SK-N-SH treated with all-trans-retinoic acid at 6 μM for 48 hours (cell line): ENCODE measurements around the gene DDX54.

Source experiments
- ARNTL ChIP-seq: fragments of 450-650 bp; formaldehyde crosslinking; IDR thresholded peaks from 2 replicates; pipeline ENCODE4 v1.5.0; 2020; ENCODE audit warnings: low read depth, mild to moderate bottlenecking, moderate library complexity, borderline replicate concordance
- CSDC2 ChIP-seq: fragments of 250-450 bp; sonication (Bioruptor Pico); IDR thresholded peaks from 2 replicates; pipeline ENCODE4 v1.5.0; 2020; ENCODE audit warnings: mild to moderate bottlenecking, moderate library complexity
- ESRRG ChIP-seq: fragments of 250-450 bp; sonication (Bioruptor Pico); IDR thresholded peaks from 2 replicates; pipeline ENCODE4 v1.6.1; 2021; ENCODE audit warnings: mild to moderate bottlenecking
- GLIS3 ChIP-seq: fragments of 250-450 bp; sonication (Bioruptor Pico); IDR thresholded peaks from 2 replicates; pipeline ENCODE4 v1.5.0; 2020; ENCODE audit warnings: mild to moderate bottlenecking, moderate library complexity
- PPARA ChIP-seq: fragments of 250-450 bp; sonication (Bioruptor Pico); IDR thresholded peaks from 2 replicates; pipeline ENCODE4 v1.5.0; 2020; ENCODE audit warnings: mild to moderate bottlenecking, borderline replicate concordance
- RARB ChIP-seq: fragments of 250-450 bp; sonication (Bioruptor Pico); IDR thresholded peaks from 2 replicates; pipeline ENCODE4 v1.8.0; 2021; ENCODE audit warnings: mild to moderate bottlenecking, moderate library complexity
- SNAI2 ChIP-seq: fragments of 250-450 bp; sonication (Bioruptor Pico); IDR thresholded peaks from 2 replicates; pipeline ENCODE4 v1.5.0; 2020; ENCODE audit warnings: mild to moderate bottlenecking, moderate library complexity
- ZFP3 ChIP-seq: fragments of 250-450 bp; sonication (Bioruptor Pico); IDR thresholded peaks from 2 replicates; pipeline ENCODE4 v1.5.0; 2020; ENCODE audit warnings: mild to moderate bottlenecking, moderate library complexity
- ZFP30 ChIP-seq: fragments of 450-650 bp; formaldehyde crosslinking; IDR thresholded peaks from 2 replicates; pipeline ENCODE4 v1.5.0; 2022; ENCODE audit warnings: mild to moderate bottlenecking, moderate library complexity
- ZNF565 ChIP-seq: fragments of 450-650 bp; formaldehyde crosslinking; conservative IDR thresholded peaks from 2 replicates; pipeline ENCODE4 v1.5.0; 2020; ENCODE audit warnings: low read depth, mild to moderate bottlenecking, moderate library complexity
- ZNF70 ChIP-seq: fragments of 450-650 bp; formaldehyde crosslinking; IDR thresholded peaks from 2 replicates; pipeline ENCODE4 v1.5.0; 2020; ENCODE audit warnings: mild to moderate bottlenecking, moderate library complexity
- TF ChIP-seq, protein P1 (sequence below): fragments of 250-450 bp; sonication (Bioruptor Pico); IDR thresholded peaks from 2 replicates; pipeline ENCODE4 v1.5.1; 2020; ENCODE audit warnings: low read depth, mild to moderate bottlenecking, moderate library complexity
- TF ChIP-seq, protein P2 (sequence below): fragments of 250-450 bp; sonication (Bioruptor Pico); IDR thresholded peaks from 2 replicates; pipeline ENCODE4 v1.8.0; 2021; ENCODE audit warnings: low read depth, mild to moderate bottlenecking, moderate library complexity, borderline replicate concordance

DNA sequence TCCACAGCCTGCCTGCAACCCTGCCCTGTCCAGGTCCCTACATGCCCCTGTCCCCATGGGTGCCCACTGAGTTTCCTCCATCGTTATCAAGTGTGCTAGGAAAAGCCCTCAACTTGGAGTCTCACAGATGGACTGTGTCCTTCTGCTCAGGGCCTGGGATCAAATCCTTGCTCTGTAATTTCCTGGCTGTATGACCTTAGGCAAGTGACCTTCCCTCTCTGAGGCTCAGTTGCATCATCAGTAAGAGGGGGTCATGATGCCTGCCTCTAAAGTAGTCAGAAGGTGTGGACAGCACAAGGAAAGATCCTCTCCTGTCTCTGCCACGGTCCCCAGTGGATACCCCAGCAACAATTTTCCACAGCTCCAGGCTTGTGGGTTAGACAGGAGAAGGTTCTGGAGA, 71.9 kb downstream of the DDX54 start:
- TF ChIP-seq ZNF565 (CRISPR knock-in tag) (no peak), CSDC2 (CRISPR knock-in tag) (no peak), ZFP3 (CRISPR knock-in tag) (no peak), ZFP30 (CRISPR knock-in tag) (no peak), GLIS3 (no peak), RARB (CRISPR knock-in tag) (no peak), ESRRG (CRISPR knock-in tag) (no peak), SNAI2 (CRISPR knock-in tag) (no peak), PPARA (CRISPR knock-in tag) (no peak), ARNTL (CRISPR knock-in tag) (no peak), ZNF70 (CRISPR knock-in tag) (no peak)
- TF ChIP-seq, protein P1, sequence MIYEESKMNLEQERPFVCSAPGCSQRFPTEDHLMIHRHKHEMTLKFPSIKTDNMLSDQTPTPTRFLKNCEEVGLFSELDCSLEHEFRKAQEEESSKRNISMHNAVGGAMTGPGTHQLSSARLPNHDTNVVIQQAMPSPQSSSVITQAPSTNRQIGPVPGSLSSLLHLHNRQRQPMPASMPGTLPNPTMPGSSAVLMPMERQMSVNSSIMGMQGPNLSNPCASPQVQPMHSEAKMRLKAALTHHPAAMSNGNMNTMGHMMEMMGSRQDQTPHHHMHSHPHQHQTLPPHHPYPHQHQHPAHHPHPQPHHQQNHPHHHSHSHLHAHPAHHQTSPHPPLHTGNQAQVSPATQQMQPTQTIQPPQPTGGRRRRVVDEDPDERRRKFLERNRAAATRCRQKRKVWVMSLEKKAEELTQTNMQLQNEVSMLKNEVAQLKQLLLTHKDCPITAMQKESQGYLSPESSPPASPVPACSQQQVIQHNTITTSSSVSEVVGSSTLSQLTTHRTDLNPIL, result no peak
- TF ChIP-seq, protein P2, sequence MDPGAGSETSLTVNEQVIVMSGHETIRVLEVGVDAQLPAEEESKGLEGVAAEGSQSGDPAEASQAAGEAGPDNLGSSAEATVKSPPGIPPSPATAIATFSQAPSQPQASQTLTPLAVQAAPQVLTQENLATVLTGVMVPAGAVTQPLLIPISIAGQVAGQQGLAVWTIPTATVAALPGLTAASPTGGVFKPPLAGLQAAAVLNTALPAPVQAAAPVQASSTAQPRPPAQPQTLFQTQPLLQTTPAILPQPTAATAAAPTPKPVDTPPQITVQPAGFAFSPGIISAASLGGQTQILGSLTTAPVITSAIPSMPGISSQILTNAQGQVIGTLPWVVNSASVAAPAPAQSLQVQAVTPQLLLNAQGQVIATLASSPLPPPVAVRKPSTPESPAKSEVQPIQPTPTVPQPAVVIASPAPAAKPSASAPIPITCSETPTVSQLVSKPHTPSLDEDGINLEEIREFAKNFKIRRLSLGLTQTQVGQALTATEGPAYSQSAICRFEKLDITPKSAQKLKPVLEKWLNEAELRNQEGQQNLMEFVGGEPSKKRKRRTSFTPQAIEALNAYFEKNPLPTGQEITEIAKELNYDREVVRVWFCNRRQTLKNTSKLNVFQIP (CRISPR knock-in tag), result no peak
